CD4-positive, CD25-positive, alpha-beta regulatory T cell (primary cell): ENCODE measurements around the gene ORC1. TPM values are rescaled to one million over a fixed set of nuclear protein-coding genes. Genes with fewer than 3 reads are reported as not detected.
A peak's percentile ranks its signal among the peaks of the same experiment; 100 is the strongest.

Experiments used
- ATAC-seq, 2 donors: fragments of 150-1000 bp; cut with Tn5 transposase; one replicate each; pipeline ENCODE4 v1.10.0; 2021; ENCODE audit warnings: low read depth in 2 of 2, moderate number of reproducible peaks in 2 of 2, moderate library complexity in 1 of 2
- DNase-seq, 3 donors: peaks; one replicate each; pipeline versions ENCODE4 v3.0.0 to v3.0.0-alpha.2; 2012 to 2022; ENCODE audit warnings: mixed read lengths in 1 of 3
- H3K27ac ChIP-seq: one replicate; pipeline ENCODE4 v1.7.0; 2013; ENCODE audit warnings: mild to moderate bottlenecking, low read length; ENCODE audit not compliant: insufficient read depth, poor library complexity, severe bottlenecking
- H3K27me3 ChIP-seq: one replicate; pipeline ENCODE4 v1.7.0; 2013; ENCODE audit warnings: low read length; ENCODE audit not compliant: control insufficient read depth, insufficient read depth
- H3K36me3 ChIP-seq: one replicate; pipeline ENCODE4 v1.7.0; 2013; ENCODE audit warnings: mild to moderate bottlenecking, low read length, moderate library complexity; ENCODE audit not compliant: control insufficient read depth, insufficient read depth
- H3K4me1 ChIP-seq: 2 replicates; pipeline ENCODE4 v1.7.0; 2013; ENCODE audit warnings: mild to moderate bottlenecking, low read length; ENCODE audit not compliant: insufficient read depth, control insufficient read depth, poor library complexity, severe bottlenecking
- H3K4me3 ChIP-seq: one replicate; pipeline ENCODE4 v1.7.0; 2013; ENCODE audit warnings: low read depth, mild to moderate bottlenecking, low read length, moderate library complexity
- H3K9me3 ChIP-seq, 2 experiments: 1 replicate in 1 of 2; 2 replicates in 1 of 2; pipeline ENCODE4 v1.7.0; 2013; ENCODE audit warnings: low read length in 2 of 2, mild to moderate bottlenecking in 1 of 2, moderate library complexity in 1 of 2; ENCODE audit not compliant: control insufficient read depth in 2 of 2
- H3K27ac Mint-ChIP-seq, 3 donors: one replicate each; pipeline ENCODE4 v1.8.0; 2020 to 2022; ENCODE audit warnings: mild to moderate bottlenecking in 3 of 3, mixed read lengths in 3 of 3, moderate library complexity in 2 of 3
- H3K27me3 Mint-ChIP-seq: one replicate; pipeline ENCODE4 v1.8.0; 2022; ENCODE audit warnings: mild to moderate bottlenecking, mixed read lengths
- H3K36me3 Mint-ChIP-seq: one replicate; pipeline ENCODE4 v1.8.0; 2020; ENCODE audit warnings: mixed read lengths
- H3K4me1 Mint-ChIP-seq, 4 donors: one replicate each; pipeline ENCODE4 v1.8.0; 2020 to 2022; ENCODE audit warnings: mixed read lengths in 4 of 4, mild to moderate bottlenecking in 1 of 4
- H3K4me3 Mint-ChIP-seq, 4 donors: one replicate each; pipeline ENCODE4 v1.8.0; 2020 to 2022; ENCODE audit warnings: mild to moderate bottlenecking in 4 of 4, mixed read lengths in 4 of 4, moderate library complexity in 3 of 4
- H3K9me3 Mint-ChIP-seq, 7 donors: one replicate each; pipeline ENCODE4 v1.8.0; 2020 to 2022; ENCODE audit warnings: mixed read lengths in 7 of 7, mild to moderate bottlenecking in 3 of 7, moderate library complexity in 2 of 7
- polyA plus RNA-seq, 4 donors: library from polyadenylated mRNA; unstranded; fragments of 300-500 nt; fragmentation: Illumina TruSeq; gene quantifications; one replicate each; pipeline ENCODE4 v1.2.3, GENCODE V29; 2021
- total RNA-seq: library from RNA; stranded (reverse); gene quantifications from one replicate; pipeline ENCODE4 v1.2.3, GENCODE V29; 2022

The ORC1 gene
- total and polyA plus RNA-seq, 5 donors from 2014 or later: 0.32 to 3.0 (median 1.8) TPM

- DNase-seq (no peak), ATAC-seq (no peak)
- Mint-ChIP-seq H3K9me3 (no peaks in the 10 kb centered on the region), H3K27me3 (no peaks in the 10 kb centered on the region), H3K27ac (peak overlapping the region in 2 of 3 donors; percentile 9 to 47), H3K4me3 (no peak overlapping the region), H3K36me3 (peaks cover 59% of the 10 kb centered on the region), H3K4me1 (peaks cover 6 to 18% (median 14%) of the 10 kb centered on the region in 4 donors)
- no peaks in the 10 kb centered on the region for H3K4me1 ChIP-seq
- H3K27ac ChIP-seq: no peak overlapping the region
- H3K4me3 ChIP-seq: no peak overlapping the region
- no peaks in the 10 kb centered on the region for H3K9me3 ChIP-seq
- no peaks in the 10 kb centered on the region for H3K27me3 ChIP-seq
- peaks cover 81% of the 10 kb centered on the region for H3K36me3 ChIP-seq
Measured at GRCh38 chr1:52414942-52415341, 10.7 kb upstream of the ORC1 start.

GRCh38 chr1:52413410-52413989 lies 9.3 kb upstream of the ORC1 start:
- Mint-ChIP-seq H3K27me3 (no peaks in the 10 kb centered on the region), H3K9me3 (no peaks in the 10 kb centered on the region), H3K4me1 (peaks cover 4 to 15% (median 12%) of the 10 kb centered on the region in 4 donors), H3K36me3 (peaks cover 61% of the 10 kb centered on the region), H3K4me3 (no peak overlapping the region), H3K27ac (no peak overlapping the region)
- Histone ChIP-seq H3K4me3 (no peak overlapping the region), H3K27me3 (no peaks in the 10 kb centered on the region), H3K4me1 (no peaks in the 10 kb centered on the region), H3K36me3 (peaks cover 89% of the 10 kb centered on the region), H3K9me3 (no peaks in the 10 kb centered on the region), H3K27ac (no peak overlapping the region)
- ATAC-seq (no peak), DNase-seq (no peak)

GRCh38 chr1:52404975-52405338 lies 734 bp upstream of the ORC1 start:
- Mint-ChIP-seq H3K9me3 (no peaks in the 10 kb centered on the region), H3K27ac (peak overlapping the region; percentile 98 to 100 (median 99)), H3K4me1 (peaks cover 18 to 46% (median 36%) of the 10 kb centered on the region in 4 donors), H3K36me3 (peaks cover 20% of the 10 kb centered on the region), H3K27me3 (no peaks in the 10 kb centered on the region), H3K4me3 (peak overlapping the region; percentile 96 to 100 (median 99))
- Histone ChIP-seq H3K4me1 (peaks cover 21% of the 10 kb centered on the region), H3K27me3 (no peaks in the 10 kb centered on the region), H3K27ac (peak overlapping the region; percentile 97), H3K4me3 (peak overlapping the region; percentile 97), H3K9me3 (no peaks in the 10 kb centered on the region), H3K36me3 (peaks cover 33% of the 10 kb centered on the region)
- no peak for ATAC-seq
- DNase-seq: no peak

GRCh38 chr1:52403566-52404115 lies 582 bp downstream of the ORC1 start:
- DNase-seq (peak; percentile 38 to 87 (median 63)), ATAC-seq (peak; percentile 44 to 54)
- H3K9me3 Mint-ChIP-seq: no peaks in the 10 kb centered on the region
- Histone ChIP-seq H3K9me3 (no peaks in the 10 kb centered on the region), H3K27ac (peak overlapping the region; percentile 97), H3K4me3 (peak overlapping the region; percentile 97), H3K4me1 (peaks cover 21% of the 10 kb centered on the region), H3K36me3 (peaks cover 21% of the 10 kb centered on the region), H3K27me3 (no peaks in the 10 kb centered on the region)
- peaks cover 14 to 42% (median 32%) of the 10 kb centered on the region in 4 donors for H3K4me1 Mint-ChIP-seq
- H3K27ac Mint-ChIP-seq: peak overlapping the region; percentile 93 to 100 (median 99)
- H3K36me3 Mint-ChIP-seq: peaks cover 13% of the 10 kb centered on the region
- H3K27me3 Mint-ChIP-seq: no peaks in the 10 kb centered on the region
- H3K4me3 Mint-ChIP-seq: peak overlapping the region; percentile 96 to 100 (median 99)

- Histone ChIP-seq H3K4me3 (no peak overlapping the region), H3K27ac (peak overlapping the region; percentile 97), H3K27me3 (no peaks in the 10 kb centered on the region), H3K9me3 (no peaks in the 10 kb centered on the region), H3K4me1 (peaks cover 21% of the 10 kb centered on the region), H3K36me3 (peaks cover 13% of the 10 kb centered on the region)
- H3K9me3 Mint-ChIP-seq: no peaks in the 10 kb centered on the region
- H3K27me3 Mint-ChIP-seq: no peaks in the 10 kb centered on the region
- H3K4me1 Mint-ChIP-seq: peaks cover 14 to 42% (median 29%) of the 10 kb centered on the region in 4 donors
- H3K36me3 Mint-ChIP-seq: peaks cover 8% of the 10 kb centered on the region
- DNase-seq: no peak
- peak overlapping the region in 2 of 3 donors; percentile 99 to 100 for H3K27ac Mint-ChIP-seq
- peak overlapping the region in 3 of 4 donors; percentile 96 to 100 (median 99) for H3K4me3 Mint-ChIP-seq
- no peak for ATAC-seq
Measured at GRCh38 chr1:52402860-52403240, 1.4 kb downstream of the ORC1 start.

- no peaks in the 10 kb centered on the region for H3K27me3 ChIP-seq
- Mint-ChIP-seq H3K27me3 (no peaks in the 10 kb centered on the region), H3K36me3 (peaks cover 3% of the 10 kb centered on the region), H3K4me3 (no peak overlapping the region), H3K9me3 (no peaks in the 10 kb centered on the region), H3K4me1 (peaks cover 5 to 20% (median 13%) of the 10 kb centered on the region in 4 donors), H3K27ac (no peak overlapping the region)
- no peaks in the 10 kb centered on the region for H3K36me3 ChIP-seq
- no peak for DNase-seq
- H3K27ac ChIP-seq: no peak overlapping the region
- H3K4me1 ChIP-seq: peaks cover 11% of the 10 kb centered on the region
- H3K4me3 ChIP-seq: no peak overlapping the region
- H3K9me3 ChIP-seq: no peaks in the 10 kb centered on the region
- no peak for ATAC-seq
Measured at GRCh38 chr1:52400131-52400530, 4.1 kb downstream of the ORC1 start.

GRCh38 chr1:52399629-52400028 lies 4.6 kb downstream of the ORC1 start:
- Histone ChIP-seq H3K27ac (no peak overlapping the region), H3K9me3 (no peaks in the 10 kb centered on the region), H3K4me1 (peaks cover 10% of the 10 kb centered on the region), H3K27me3 (no peaks in the 10 kb centered on the region), H3K4me3 (no peak overlapping the region), H3K36me3 (no peaks in the 10 kb centered on the region)
- Mint-ChIP-seq H3K4me1 (peaks cover 5 to 20% (median 11%) of the 10 kb centered on the region in 4 donors), H3K4me3 (no peak overlapping the region), H3K36me3 (peaks cover 3% of the 10 kb centered on the region), H3K9me3 (no peaks in the 10 kb centered on the region), H3K27me3 (no peaks in the 10 kb centered on the region), H3K27ac (no peak overlapping the region)
- DNase-seq (no peak), ATAC-seq (no peak)

- no peak overlapping the region for H3K27ac ChIP-seq
- H3K9me3 ChIP-seq: no peaks in the 10 kb centered on the region
- peak overlapping the region in 1 of 3 donors; percentile 2 for H3K27ac Mint-ChIP-seq
- no peaks in the 10 kb centered on the region for H3K4me1 ChIP-seq
- no peaks in the 10 kb centered on the region for H3K9me3 Mint-ChIP-seq
- peaks cover 0 to 2% (median 0%) of the 10 kb centered on the region in 4 donors for H3K4me1 Mint-ChIP-seq
- peaks cover 3% of the 10 kb centered on the region for H3K36me3 Mint-ChIP-seq
- H3K4me3 Mint-ChIP-seq: no peak overlapping the region
- H3K4me3 ChIP-seq: no peak overlapping the region
- H3K27me3 Mint-ChIP-seq: no peaks in the 10 kb centered on the region
- no peak for ATAC-seq
- no peaks in the 10 kb centered on the region for H3K27me3 ChIP-seq
- H3K36me3 ChIP-seq: peaks cover 3% of the 10 kb centered on the region
- DNase-seq: no peak
Measured at GRCh38 chr1:52393174-52393573, 11.0 kb downstream of the ORC1 start.
